ENCODE measurements around the gene COL4A1. TPM values are rescaled to one million over a fixed set of nuclear protein-coding genes. Genes with fewer than 3 reads are reported as not detected.
A peak's percentile ranks its signal among the peaks of the same experiment; 100 is the strongest.

COL4A1 gene
- total RNA-seq, 1 donor from 2014 or later = 1,882 TPM

DNA sequence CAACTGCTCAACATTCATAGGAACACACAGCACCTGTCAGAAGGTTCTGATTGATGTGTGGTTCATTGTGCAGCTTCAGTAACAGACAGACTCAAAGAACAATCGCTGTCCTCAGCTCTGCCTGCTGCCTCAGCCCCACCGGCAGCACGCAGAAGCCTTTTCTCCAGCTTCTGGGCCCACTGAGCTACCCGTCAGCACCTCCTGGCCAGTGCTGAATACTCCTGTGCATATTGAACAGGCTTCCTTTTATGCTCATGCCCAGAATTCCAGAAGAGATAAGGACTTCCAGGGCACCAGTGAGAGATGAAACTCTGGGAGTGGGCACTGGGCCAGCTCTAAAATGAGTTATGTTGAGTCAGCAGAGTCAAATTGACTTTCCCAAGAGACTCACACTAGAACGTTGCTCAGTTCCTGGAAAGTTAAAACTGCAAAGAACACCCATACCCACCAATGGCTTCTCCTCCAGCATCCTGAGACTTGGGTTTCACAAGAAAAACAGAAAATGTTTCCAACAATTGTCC, 119.3 kb downstream of the COL4A1 start:
- peak; percentile 21 for DNase-seq

DNA sequence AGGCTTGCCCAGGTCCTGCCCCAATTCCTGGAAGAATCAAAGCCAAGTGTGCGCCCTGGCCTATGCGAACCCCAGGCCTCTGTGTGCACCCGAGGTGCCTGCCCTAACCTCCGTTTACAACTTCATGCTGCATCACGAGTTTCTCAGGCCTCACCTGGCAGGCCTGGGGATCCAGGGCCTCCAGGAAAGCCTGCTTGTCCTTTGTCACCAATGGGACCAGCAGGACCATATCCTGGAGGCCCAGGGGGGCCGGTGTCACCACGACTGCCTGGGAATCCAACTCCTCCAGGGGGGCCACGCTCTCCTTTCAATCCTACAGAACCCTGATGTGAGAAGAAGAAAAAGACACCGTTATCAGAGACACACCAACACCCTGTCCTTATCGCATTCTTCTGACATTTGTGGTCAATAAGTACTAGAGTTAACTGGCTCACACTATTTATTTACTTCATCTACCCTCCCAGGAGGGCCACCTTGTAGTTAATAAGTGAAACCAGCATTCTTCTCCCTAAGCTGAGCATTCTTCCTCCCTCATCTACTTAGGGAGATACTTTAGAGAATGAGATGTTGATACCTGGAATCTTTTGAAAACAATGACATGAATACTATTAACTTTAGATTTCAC, 120.6 kb downstream of the COL4A1 start:
- no peak for DNase-seq

DNA sequence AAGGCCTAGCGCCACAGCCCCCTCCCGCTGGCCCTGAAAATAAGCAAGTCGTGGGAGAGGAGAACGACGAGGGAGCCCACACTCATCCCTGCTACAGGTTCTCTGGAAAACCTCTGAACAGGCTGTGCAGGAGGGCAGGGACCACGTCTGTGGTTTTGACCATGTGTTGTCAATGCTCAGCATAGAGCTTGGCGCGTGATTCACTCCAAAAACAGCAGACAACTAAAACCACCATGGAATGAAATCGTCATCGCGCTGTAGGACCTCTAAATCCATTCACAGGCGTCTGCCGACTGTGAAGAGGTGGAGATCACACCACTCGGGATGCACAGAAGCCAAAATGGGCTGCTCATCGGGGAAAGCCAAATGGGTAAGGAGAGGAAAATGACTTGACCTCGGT, 121.3 kb downstream of the COL4A1 start:
- no peak for DNase-seq

GRCh38 chr13:110183910-110184309, 123.0 kb downstream of the COL4A1 start:
- no peak for DNase-seq

GRCh38 chr13:110182461-110182860, 124.5 kb downstream of the COL4A1 start:
- DNase-seq = no peak

DNA sequence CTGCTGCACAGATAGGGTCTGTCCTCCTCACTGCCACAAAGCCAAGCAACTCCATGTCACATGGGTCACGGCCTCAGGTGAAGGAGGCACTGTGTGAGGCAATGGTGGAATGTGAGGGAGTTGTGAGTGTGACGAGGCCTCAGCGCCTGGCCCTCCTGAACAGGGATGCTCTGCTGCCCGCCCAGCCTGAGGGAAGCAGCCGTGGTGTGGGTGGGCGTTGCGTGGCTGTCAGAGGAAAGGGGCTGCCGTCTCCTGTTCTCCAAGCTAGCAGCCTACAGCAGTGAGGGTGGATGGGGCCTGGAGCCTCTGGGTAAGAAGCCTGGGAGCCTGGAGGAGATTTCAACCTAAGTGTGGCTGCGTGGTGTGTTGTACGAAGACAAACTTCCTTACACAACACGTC, 125.0 kb downstream of the COL4A1 start:
- DNase-seq = no peak

- DNase-seq = no peak
Measured at GRCh38 chr13:110179857-110180147, 127.2 kb downstream of the COL4A1 start.

GRCh38 chr13:110179116-110179856, 127.7 kb downstream of the COL4A1 start:
- DNase-seq = no peak

DNA sequence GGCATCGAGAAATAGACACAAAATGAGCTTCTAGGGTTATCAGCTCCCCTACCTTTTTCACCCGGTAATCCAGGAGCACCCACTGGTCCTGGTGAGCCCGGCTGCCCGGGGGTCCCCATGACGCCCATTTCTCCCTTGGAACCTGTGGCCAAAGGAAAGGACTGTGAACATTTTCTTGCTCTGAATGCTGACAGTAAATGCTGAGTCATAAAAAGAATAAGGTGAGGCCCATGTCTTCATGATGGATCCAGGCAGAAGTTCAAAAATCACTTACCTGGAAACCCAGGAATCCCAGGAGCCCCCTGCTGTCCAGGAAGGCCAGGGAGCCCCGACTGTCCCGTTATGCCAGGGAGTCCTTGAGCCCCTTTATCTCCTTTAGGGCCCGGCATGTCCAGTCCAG, 129.2 kb downstream of the COL4A1 start:
- DNase-seq = no peak

GRCh38 chr13:110176431-110176830, 130.5 kb downstream of the COL4A1 start:
- DNase-seq = no peak

GRCh38 chr13:110173247-110173818, 133.6 kb downstream of the COL4A1 start:
- peak; percentile 47 for DNase-seq

- DNase-seq = no peak
Measured at GRCh38 chr13:110170882-110171281, 136.1 kb downstream of the COL4A1 start.

- DNase-seq = no peak
Measured at GRCh38 chr13:110170020-110170790, 136.8 kb downstream of the COL4A1 start.

GRCh38 chr13:110168999-110169933, 137.7 kb downstream of the COL4A1 start:
- DNase-seq = no peak

- no peak for DNase-seq
Measured at GRCh38 chr13:110166598-110166997, 140.4 kb downstream of the COL4A1 start.

- no peak for DNase-seq
Measured at GRCh38 chr13:110164706-110165105, 142.3 kb downstream of the COL4A1 start.

GRCh38 chr13:110162866-110163658, 143.9 kb downstream of the COL4A1 start:
- no peak for DNase-seq

DNA sequence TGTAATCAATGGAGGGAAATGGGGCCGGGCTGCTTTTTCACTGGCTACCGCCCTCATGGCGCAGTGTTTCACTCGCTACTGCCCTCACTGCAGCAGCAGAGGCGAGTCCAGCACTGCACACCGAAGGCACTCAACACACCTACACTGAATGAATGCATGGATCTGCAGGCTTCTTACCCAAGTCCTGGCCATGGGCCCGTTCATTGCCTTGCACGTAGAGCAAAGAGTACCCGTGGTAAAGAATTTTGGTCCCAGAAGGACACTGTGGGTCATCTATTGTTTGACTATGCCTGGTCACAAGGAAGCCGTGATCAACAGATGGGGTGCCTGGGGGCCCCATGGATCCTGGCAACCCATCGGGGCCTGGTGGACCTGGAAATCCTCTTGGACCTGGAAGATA, 144.9 kb downstream of the COL4A1 start:
- DNase-seq = no peak

GRCh38 chr13:110161112-110161882, 145.7 kb downstream of the COL4A1 start:
- DNase-seq = no peak

- no peak for DNase-seq
Measured at GRCh38 chr13:110158226-110158625, 148.7 kb downstream of the COL4A1 start.
